Measurements from ENCODE around the gene ZNF618. TPM values are rescaled to one million over a fixed set of nuclear protein-coding genes. Genes with fewer than 3 reads are reported as not detected.
"Not testable (repeated sequence)": the region's sequence is repeated elsewhere in the genome, so short reads cannot be mapped to it uniquely, and the experiment has no call there.

The ZNF618 gene
- total RNA-seq, 1 donor, result 13.6 TPM

GRCh38 chr9:114038724-114039313 is 162.7 kb downstream of the ZNF618 start:
- no peak for TF ChIP-seq CTCF (IDR thresholded peaks at IDR 0.05; ENCODE audit: insufficient read depth, low read length)
- no peak overlapping the region for H3K4me3 ChIP-seq (ENCODE audit: low read depth, low read length)
- no peak for DNase-seq (ENCODE audit: low read depth)

GRCh38 chr9:114039484-114039883 is 163.4 kb downstream of the ZNF618 start:
- DNase-seq (ENCODE audit: low read depth), result no peak
- no peak overlapping the region for H3K4me3 ChIP-seq (ENCODE audit: low read depth, low read length)
- TF ChIP-seq CTCF (IDR thresholded peaks at IDR 0.05; ENCODE audit: insufficient read depth, low read length), result no peak

- not testable (repeated sequence) for DNase-seq (ENCODE audit: low read depth); H3K4me3 ChIP-seq (ENCODE audit: low read depth, low read length)
These were observed 167.6 kb downstream of the ZNF618 start for GRCh38 chr9:114043660-114044059.

GRCh38 chr9:114046237-114046755 is 170.2 kb downstream of the ZNF618 start:
- DNase-seq (ENCODE audit: low read depth), result no peak
- TF ChIP-seq CTCF (IDR thresholded peaks at IDR 0.05; ENCODE audit: insufficient read depth, low read length), result no peak
- H3K4me3 ChIP-seq (ENCODE audit: low read depth, low read length), result no peak overlapping the region

- TF ChIP-seq CTCF (IDR thresholded peaks at IDR 0.05; ENCODE audit: insufficient read depth, low read length), result no peak
- DNase-seq (ENCODE audit: low read depth), result no peak
- H3K4me3 ChIP-seq (ENCODE audit: low read depth, low read length), result no peak overlapping the region
These were observed 170.8 kb downstream of the ZNF618 start for GRCh38 chr9:114046875-114047274.

- H3K4me3 ChIP-seq (ENCODE audit: low read depth, low read length), result no peak overlapping the region
- DNase-seq (ENCODE audit: low read depth), result peak; percentile 10
- TF ChIP-seq CTCF (IDR thresholded peaks at IDR 0.05; ENCODE audit: insufficient read depth, low read length), result peak; percentile 37
These were observed 171.6 kb downstream of the ZNF618 start for GRCh38 chr9:114047717-114048116.

- no peak for TF ChIP-seq CTCF (IDR thresholded peaks at IDR 0.05; ENCODE audit: insufficient read depth, low read length)
- DNase-seq (ENCODE audit: low read depth), result no peak
- no peak overlapping the region for H3K4me3 ChIP-seq (ENCODE audit: low read depth, low read length)
These were observed 172.7 kb downstream of the ZNF618 start for GRCh38 chr9:114048533-114049415.

All from fibroblast of the aortic adventitia (primary cell).